Large intestine (tissue), 3 donors: Measurements from ENCODE around the gene DDX41. TPM values are rescaled to one million over a fixed set of nuclear protein-coding genes. Genes with fewer than 3 reads are reported as not detected.

Experiments
- DNase-seq, 2 donors: peaks; one replicate each; pipeline versions ENCODE4 v3.0.0 to v3.0.0-alpha.2; 2013
- H3K27ac ChIP-seq: one replicate; pipeline ENCODE4 v1.5.1; 2013; ENCODE audit warnings: low read length
- H3K27me3 ChIP-seq: 2 replicates; pipeline ENCODE4 v1.6.1; 2013; ENCODE audit warnings: low read length; ENCODE audit not compliant: control insufficient read depth, insufficient read depth
- H3K36me3 ChIP-seq: 2 replicates; pipeline ENCODE4 v1.6.1; 2013; ENCODE audit warnings: low read length; ENCODE audit not compliant: control insufficient read depth, insufficient read depth
- H3K4me1 ChIP-seq: one replicate; pipeline ENCODE4 v1.6.1; 2013; ENCODE audit warnings: low read length; ENCODE audit not compliant: control insufficient read depth, insufficient read depth
- H3K4me3 ChIP-seq: one replicate; pipeline ENCODE4 v1.5.1; 2013; ENCODE audit warnings: low read length
- H3K9me3 ChIP-seq: one replicate; pipeline ENCODE4 v1.6.1; 2013; ENCODE audit warnings: mild to moderate bottlenecking, low read depth, low read length, moderate library complexity; ENCODE audit not compliant: control insufficient read depth
- WGBS: methylation state at CpG from one replicate; pipeline ENCODE4 v1.1.5; 2013; ENCODE audit warnings: low lambda C conversion rate; ENCODE audit not compliant: insufficient coverage; 5-methylcytosine and 5-hydroxymethylcytosine counted together
- polyA plus RNA-seq: library from polyadenylated mRNA; unstranded; fragments of 120-200 nt; gene quantifications from one replicate; pipeline ENCODE4 v1.2.1, GENCODE V29; 2013

DDX41 gene
- polyA plus RNA-seq, 1 donor = 94.2 TPM

- H3K27me3 ChIP-seq = no peaks in the 10 kb centered on the region
- no peaks in the 10 kb centered on the region for H3K9me3 ChIP-seq
- peaks cover 9% of the 10 kb centered on the region for H3K4me1 ChIP-seq
- H3K27ac ChIP-seq = no peak overlapping the region
- H3K36me3 ChIP-seq = peaks cover 51% of the 10 kb centered on the region
- no CpG with 5 or more reads among the region's 15 CpGs for WGBS
- H3K4me3 ChIP-seq = no peak overlapping the region
- no peak for DNase-seq
Measured at GRCh38 chr5:177513500-177513899, 3.3 kb downstream of the DDX41 start.

GRCh38 chr5:177512736-177513380 lies 3.9 kb downstream of the DDX41 start:
- Histone ChIP-seq H3K4me1 (peaks cover 9% of the 10 kb centered on the region), H3K9me3 (no peaks in the 10 kb centered on the region), H3K27me3 (no peaks in the 10 kb centered on the region), H3K4me3 (no peak overlapping the region), H3K27ac (no peak overlapping the region), H3K36me3 (peaks cover 51% of the 10 kb centered on the region)
- WGBS = no CpG with 5 or more reads among the region's 16 CpGs
- DNase-seq = no peak

DNA sequence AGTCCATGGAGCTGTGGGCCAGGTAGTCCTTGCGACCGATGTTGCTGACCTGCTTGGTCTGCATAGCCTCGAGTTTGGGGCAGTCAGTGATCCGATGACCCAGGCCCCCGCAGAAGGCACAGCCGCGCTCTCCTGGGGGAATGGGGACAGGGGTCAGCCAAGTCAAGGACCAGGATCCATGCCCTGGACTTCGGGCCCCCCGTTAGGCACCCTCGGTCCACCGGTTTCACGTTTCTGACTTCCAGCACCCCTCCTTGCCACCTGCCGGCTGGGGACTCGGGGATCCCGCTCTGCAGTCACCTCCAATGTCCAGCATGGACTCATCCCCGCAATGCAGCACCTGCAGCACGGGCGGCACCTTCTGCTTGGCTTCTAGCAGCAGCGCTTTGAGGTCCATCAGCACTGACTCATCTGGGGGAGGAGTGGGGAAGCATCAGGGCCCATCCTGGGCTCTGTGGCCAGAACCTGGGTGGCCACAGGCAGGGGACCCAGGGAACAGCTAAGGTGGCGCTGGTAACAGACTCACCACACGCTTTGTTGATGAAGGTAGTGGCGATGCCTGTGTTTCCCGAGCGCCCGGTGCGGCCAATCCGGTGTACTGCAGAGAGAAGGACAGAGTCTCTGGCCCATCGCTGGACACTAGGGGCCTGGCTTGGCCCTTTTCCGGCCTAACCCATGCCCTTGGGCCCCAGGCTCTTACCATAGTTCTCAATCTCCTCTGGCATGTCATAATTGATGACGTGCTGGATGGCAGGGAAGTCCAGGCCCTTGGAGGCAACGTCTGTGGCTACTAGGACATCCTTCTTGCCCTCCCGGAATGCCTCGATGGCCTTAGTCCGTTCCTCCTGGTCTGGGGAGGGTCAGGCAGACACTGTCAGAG lies 4.7 kb downstream of the DDX41 start:
- no CpG with 5 or more reads among the region's 34 CpGs for WGBS
- Histone ChIP-seq H3K27me3 (no peaks in the 10 kb centered on the region), H3K4me1 (peaks cover 9% of the 10 kb centered on the region), H3K9me3 (no peaks in the 10 kb centered on the region), H3K4me3 (no peak overlapping the region), H3K27ac (no peak overlapping the region), H3K36me3 (peaks cover 51% of the 10 kb centered on the region)
- no peak for DNase-seq

DNA sequence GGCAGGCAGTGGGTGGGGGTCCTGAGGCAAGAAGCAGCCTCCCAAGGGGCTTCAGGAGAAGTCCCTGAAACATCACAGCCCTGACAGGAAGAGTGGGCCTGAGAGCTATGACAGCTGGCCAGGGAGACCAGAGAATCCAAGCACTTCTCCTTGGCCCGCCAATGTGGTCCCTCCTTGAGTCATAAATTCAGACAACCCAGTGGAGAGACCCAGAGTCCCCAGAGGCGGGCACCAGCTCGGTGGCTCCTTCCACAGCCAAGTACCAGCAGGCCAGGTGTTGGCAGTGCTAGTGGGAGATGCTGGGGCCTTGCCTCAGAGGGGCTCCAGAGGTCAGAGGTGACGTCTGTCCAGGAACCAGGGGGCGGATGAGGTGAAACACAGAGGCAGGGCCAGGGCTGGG lies 5.6 kb downstream of the DDX41 start:
- H3K27ac ChIP-seq = no peak overlapping the region
- peaks cover 9% of the 10 kb centered on the region for H3K4me1 ChIP-seq
- H3K4me3 ChIP-seq = no peak overlapping the region
- no peaks in the 10 kb centered on the region for H3K9me3 ChIP-seq
- no CpG with 5 or more reads among the region's 5 CpGs for WGBS
- no peaks in the 10 kb centered on the region for H3K27me3 ChIP-seq
- no peak for DNase-seq
- H3K36me3 ChIP-seq = peaks cover 51% of the 10 kb centered on the region

DNA sequence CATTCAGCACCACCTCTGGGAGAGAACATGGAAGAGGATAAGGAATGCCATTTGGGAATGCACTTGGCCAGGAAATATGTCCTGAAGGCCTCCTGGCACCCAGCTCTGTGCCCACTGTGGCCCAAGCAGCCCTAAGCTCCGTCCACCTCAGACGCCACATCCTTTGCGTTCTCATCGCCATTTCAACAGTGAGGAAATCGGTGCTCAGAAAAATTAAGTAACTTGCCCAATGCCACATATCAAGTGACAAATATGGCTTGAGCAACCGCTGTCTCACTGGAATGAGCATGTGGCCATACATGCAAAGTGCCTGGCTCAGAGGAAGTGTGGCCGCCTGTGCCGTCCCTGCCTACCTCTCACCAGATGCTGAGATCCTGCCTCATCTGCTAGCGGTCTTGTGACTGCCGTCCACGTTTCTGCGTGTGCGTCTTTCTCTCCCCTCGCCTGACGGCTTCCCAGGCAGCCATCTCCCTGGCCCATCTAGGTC lies 6.2 kb downstream of the DDX41 start:
- H3K4me3 ChIP-seq = no peak overlapping the region
- no peak for DNase-seq
- H3K4me1 ChIP-seq = peaks cover 4% of the 10 kb centered on the region
- no peak overlapping the region for H3K27ac ChIP-seq
- no peaks in the 10 kb centered on the region for H3K9me3 ChIP-seq
- no peaks in the 10 kb centered on the region for H3K27me3 ChIP-seq
- WGBS = no CpG with 5 or more reads among the region's 15 CpGs
- H3K36me3 ChIP-seq = peaks cover 50% of the 10 kb centered on the region

DNA sequence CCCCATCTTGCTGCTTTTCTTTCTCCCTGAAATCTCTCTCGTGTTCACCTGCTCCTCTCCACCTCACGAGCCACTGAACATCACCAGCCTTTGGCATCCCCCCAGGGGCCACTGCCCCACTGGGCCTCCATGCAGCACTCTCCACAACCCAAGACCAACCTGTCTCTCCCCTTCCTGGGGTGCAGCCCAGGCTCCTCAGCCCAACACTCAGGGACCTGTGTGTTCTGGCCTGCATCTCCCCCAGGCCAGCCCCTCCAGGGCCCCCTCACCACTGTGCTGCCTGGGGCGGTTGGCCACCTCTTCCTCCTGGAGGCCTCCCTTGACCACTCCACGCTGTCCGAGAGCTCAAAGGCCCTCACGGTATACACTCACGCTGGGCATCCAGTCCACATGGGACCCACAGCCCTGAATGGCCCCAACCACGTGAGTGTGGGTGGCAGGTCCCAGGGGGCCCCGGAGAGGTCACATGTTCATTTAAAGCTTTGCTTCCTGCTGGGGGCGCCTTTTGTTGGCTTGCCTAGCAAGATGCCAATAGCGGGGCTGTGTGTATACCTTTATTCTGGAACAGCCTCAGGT lies 6.7 kb downstream of the DDX41 start:
- Histone ChIP-seq H3K36me3 (peaks cover 44% of the 10 kb centered on the region), H3K27ac (no peak overlapping the region), H3K4me1 (no peaks in the 10 kb centered on the region), H3K4me3 (no peak overlapping the region), H3K9me3 (no peaks in the 10 kb centered on the region), H3K27me3 (no peaks in the 10 kb centered on the region)
- DNase-seq = no peak
- WGBS = 63% methylated on average over 1 of the region's 11 CpGs

GRCh38 chr5:177509381-177509951 lies 7.3 kb downstream of the DDX41 start, which contains the start of gene DOK3:
DOK3 (minus strand) TSS chr5:177509826; CDS start chr5:177509540, 286 bp downstream.
- no peak for DNase-seq
- Histone ChIP-seq H3K27ac (no peak within 1 kb of the TSS), H3K27me3 (no peaks in the 10 kb centered on the region), H3K36me3 (peaks cover 38% of the 10 kb centered on the region), H3K4me3 (peak within 1 kb of the TSS; percentile 9), H3K9me3 (no peaks in the 10 kb centered on the region), H3K4me1 (no peaks in the 10 kb centered on the region)
- no CpG with 5 or more reads among the region's 20 CpGs for WGBS

GRCh38 chr5:177508837-177509236 lies 7.9 kb downstream of the DDX41 start:
- DNase-seq = no peak
- Histone ChIP-seq H3K36me3 (peaks cover 32% of the 10 kb centered on the region), H3K4me3 (peak overlapping the region; percentile 9), H3K4me1 (no peaks in the 10 kb centered on the region), H3K27me3 (no peaks in the 10 kb centered on the region), H3K9me3 (no peaks in the 10 kb centered on the region), H3K27ac (no peak overlapping the region)
- WGBS = no CpG with 5 or more reads among the region's 8 CpGs

DNA sequence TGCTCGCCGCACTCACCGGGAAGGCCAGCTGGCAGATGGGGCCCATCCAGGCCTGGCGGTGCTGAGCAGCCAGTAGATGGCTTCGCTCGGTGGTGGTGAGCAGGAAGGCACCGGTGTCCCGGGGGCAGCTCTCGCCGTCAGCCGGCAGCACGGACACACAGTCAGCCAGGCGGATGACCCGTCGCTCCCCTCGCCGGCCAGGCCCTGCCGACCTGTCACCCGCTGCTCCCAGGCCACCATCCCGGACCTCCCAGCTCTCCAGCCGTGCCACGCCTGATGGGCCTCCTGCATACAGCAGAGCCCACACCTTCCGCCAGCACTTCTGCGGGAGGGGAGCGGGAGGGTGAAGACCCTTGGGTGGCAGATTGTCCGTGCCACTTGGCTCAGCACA lies 8.5 kb downstream of the DDX41 start:
- no peak overlapping the region for H3K4me3 ChIP-seq
- WGBS = no CpG with 5 or more reads among the region's 26 CpGs
- H3K36me3 ChIP-seq = peaks cover 28% of the 10 kb centered on the region
- H3K9me3 ChIP-seq = no peaks in the 10 kb centered on the region
- no peak overlapping the region for H3K27ac ChIP-seq
- H3K27me3 ChIP-seq = no peaks in the 10 kb centered on the region
- H3K4me1 ChIP-seq = no peaks in the 10 kb centered on the region
- DNase-seq = no peak

DNA sequence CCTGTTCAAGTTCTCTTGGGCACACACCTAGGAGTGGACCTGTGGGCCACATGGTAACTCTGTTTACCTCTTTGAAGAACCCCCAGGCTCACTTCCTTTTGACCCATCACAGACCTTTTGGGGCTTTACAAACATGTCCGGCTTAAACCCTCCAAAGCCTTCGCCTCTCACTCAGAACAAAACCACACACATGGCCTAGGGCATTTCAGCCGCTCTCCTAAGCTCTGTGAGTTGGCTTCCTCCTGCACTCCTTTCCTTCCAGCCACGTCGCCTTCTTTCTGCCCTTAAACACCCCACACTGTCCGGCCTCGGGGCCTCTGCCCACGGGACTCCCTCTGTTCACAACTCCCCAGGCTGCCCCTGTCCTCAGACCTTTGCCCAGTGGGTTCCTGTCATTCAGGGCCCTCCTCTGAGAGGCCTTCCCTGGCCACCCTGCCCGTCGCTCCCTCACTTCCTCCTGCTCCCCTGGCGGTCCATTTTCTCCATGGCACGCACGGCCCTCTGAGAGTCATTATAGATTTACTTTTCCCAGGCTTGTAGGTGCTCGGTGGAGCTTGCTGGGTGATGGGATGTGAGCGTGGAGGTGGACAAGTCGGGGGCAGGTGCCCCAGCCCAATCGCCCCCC lies 9.1 kb downstream of the DDX41 start:
- Histone ChIP-seq H3K27ac (no peak overlapping the region), H3K36me3 (peaks cover 23% of the 10 kb centered on the region)

More for the DNA sequence above, 9.1 kb downstream of the DDX41 start:
- no peak overlapping the region for H3K4me3 ChIP-seq
- H3K27me3 ChIP-seq = no peaks in the 10 kb centered on the region
- no peak for DNase-seq
- 100% methylated on average over 1 of the region's 17 CpGs for WGBS
- H3K9me3 ChIP-seq = no peaks in the 10 kb centered on the region
- no peaks in the 10 kb centered on the region for H3K4me1 ChIP-seq
